Iris pigment epithelial cell (primary cell): ENCODE measurements around the gene CLEC18C.
A peak's percentile ranks its signal among the peaks of the same experiment; 100 is the strongest.
"Not testable (repeated sequence)": the region's sequence is repeated elsewhere in the genome, so short reads cannot be mapped to it uniquely, and the experiment has no call there.

Experiments
- DNase-seq: peaks from one replicate; pipeline ENCODE4 v3.0.0-alpha.2; 2011; ENCODE audit warnings: low read depth

The CLEC18C gene

DNA sequence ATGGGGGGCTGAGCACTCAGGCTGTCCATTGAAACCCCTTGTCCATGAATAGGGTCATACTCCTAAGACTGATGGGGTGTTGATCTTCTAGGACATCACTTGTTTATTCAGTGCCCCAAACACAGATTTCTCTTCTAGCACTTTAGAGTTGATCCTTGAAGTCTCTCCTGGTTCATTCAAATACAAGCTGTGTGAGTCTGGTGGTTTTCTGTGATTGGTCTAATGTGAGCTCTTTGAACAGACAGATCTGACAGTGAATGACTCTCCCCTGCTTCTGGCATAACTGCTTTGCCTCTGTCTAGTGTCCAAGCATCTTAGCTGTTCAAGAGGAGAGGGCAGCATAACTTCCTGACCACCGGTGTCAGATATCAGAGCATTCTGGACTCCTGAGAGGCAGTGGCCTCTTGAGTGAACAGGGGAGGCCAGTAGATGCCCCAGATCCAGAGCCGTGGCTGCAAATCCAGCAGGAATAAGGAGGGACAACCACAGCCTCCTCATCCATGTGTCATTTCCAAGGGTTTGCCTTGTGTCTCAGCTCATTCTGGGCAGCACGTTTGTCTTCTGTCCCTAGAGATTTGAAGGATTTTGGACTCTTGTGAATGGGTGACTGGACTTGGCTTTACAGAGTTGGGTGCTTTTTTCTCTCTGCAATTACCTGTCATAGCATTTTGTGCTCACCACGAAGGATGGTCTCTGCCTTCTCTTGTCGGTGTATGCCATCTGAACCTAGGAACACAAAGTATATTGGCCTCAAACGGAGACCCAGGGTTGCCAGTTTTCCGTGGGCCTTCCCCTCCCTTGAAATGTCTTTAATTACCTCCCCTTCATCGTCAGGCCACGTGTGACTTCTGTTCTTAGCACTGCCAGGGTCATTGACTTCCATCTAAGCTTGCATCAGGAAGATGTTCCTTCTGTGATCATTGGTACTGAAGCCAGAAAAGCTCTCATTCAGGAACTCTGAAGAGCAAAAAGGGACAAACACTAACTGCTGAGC lies 13.9 kb upstream of the CLEC18C start:
- DNase-seq, result peak; percentile 88

DNA sequence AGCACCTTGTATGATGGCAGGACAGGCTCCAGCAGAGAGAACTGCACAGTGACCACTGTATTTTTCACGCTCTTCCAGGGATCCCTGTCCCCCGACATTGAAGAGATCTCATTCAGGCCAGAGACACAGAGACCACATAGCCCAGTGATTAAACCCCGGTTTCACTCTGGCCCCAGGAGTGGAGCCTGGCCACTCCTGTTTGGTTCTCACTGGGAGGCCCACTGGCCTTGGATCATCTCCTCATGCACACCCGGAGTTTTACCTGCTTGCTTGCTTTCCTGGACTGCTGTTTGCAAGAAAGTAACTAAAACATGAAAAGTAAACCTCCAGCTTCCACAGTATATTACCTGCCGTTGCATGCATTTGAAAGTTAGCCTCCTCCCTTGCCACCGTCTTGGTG lies 13.2 kb upstream of the CLEC18C start:
- no peak for DNase-seq

DNA sequence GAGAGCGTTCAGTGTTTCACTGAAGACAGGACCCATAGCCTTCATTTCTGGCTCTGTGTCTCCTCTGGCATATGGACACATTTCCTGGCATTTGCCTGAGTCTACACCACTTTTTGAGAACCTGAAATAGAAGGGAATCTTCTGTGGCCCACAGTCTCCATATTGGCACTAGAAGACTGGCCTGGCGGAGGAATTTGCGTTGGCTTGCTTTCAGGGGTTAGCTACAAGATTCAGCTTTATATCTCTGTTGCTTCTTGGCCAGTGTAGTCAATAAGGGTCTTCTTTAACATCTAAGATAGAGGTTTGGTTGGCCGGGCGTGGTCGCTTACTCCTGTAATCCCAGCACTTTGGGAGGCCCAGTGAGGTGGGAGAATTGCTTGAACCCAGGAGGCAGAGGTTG lies 12.8 kb upstream of the CLEC18C start:
- no peak for DNase-seq

DNA sequence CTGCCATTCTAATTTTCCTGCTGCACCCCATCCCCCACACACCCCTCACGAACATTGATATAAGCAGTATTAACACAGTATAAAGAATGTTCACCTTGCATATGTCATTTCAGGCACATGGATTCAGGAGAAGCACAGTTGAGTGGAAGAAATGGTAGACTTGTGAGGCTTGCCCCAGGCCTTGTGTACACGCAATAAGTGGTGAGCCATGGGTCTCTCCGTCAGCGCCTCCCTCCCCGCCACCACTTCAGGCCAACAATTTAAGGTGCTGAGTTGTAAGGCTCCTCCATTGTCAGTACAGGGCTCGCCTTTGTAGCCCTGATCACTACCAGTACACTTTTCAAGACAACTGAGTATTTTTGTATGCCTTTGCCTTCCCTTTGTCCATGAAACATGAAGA lies 12.2 kb upstream of the CLEC18C start:
- DNase-seq, result no peak

DNA sequence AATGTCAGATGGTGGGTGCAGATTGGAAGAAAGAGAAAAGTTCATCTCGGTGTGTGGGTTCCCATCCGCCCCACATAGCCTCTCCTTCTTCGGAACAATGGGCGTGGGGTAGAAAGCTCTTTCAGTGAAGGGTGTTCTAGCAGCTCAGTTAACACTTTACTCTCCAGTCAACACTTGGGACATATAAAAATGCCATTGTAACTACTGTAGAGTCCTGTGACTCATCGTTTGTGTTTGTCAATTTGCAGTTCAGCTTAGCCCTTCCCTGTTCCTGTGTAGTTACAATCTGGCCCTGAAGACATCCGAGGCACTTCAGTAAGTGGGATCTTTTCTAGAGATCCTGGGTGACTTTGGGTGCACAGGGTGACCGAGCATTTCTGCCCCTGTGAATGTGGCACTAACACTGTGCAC lies 11.5 kb upstream of the CLEC18C start:
- peak; percentile 90 for DNase-seq

DNA sequence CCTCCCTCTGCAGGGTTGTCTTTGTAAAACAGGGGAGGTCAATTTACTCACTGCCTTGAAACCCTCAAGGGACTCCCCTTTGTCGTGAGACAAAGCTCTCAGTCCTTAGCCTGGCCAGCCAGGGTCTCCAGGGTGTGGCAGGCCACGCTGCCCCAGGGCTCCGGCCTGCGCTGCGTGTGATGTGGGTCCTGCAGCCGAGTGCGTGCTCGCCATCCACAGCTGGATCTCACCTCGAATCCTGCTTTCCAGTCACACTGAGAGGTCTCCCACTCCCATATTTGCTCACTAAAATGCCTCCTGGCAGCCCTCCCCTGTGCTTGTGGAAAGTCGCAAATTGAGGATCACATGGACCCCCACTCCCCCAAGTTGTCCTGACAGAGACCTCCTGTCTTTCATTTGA lies 10.0 kb upstream of the CLEC18C start:
- no peak for DNase-seq

DNA sequence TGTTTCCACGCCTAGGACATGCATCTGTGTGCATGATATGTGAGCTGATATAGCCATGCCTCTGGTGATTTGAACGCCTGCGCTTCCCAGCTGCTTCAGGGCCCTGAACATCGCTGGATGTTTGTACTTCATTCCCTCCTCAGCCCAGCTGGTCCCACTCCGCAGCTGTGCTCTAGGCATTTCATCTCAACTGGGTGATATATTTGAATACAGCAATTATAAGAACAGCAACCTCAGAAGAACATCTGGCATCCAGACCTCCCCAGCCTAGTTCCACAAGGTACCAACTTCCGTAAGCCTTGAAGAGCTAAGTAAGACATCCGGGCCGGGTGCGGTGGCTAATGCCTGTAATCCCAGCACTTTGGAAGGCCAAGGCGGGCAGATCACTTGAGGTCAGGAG lies 6.9 kb upstream of the CLEC18C start:
- DNase-seq, result not testable (repeated sequence)

DNA sequence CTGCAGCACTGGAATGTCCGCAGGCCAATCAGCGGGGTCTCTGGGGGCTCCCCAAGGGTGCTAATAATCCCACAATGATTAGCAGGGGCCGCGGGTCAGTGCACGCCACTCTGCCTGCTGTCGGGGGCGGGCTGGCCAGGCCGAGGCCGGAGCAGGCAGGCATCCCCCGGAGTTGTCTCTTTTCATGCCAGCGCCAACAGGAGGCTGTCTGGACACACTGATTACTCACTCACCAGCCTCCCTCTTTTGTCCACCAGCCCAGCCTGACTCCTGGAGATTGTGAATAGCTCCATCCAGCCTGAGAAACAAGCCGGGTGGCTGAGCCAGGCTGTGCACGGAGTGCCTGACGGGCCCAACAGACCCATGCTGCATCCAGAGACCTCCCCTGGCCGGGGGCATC lies 329 bp downstream of the CLEC18C start:
- DNase-seq, result not testable (repeated sequence)

DNA sequence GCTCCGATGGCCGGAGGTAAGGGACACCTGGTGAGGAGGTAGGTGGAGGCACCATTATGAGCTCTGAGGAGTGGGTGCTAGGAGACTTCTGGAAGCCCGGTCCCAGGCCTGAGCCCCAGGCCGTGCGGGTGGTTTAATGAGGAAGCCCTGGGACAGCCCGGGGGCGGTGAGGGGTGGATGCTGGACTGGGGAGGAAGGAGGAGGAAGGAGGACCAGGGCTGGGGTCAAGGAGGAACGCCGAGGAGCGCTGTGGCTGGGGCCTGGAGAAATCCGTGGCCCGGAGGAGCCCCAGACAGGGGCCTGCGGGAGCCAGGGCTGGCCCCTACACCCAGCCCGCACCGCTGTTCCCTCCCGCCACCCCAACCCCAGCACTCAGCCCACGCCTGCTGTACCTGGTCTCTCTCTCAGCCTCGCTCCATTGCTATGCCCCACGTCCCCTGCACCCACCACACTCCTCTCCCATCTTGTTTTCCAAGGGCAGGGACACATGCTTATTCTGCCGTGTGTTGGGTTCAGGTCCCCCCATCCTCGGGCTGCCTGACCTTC lies 873 bp downstream of the CLEC18C start:
- DNase-seq, result not testable (repeated sequence)

DNA sequence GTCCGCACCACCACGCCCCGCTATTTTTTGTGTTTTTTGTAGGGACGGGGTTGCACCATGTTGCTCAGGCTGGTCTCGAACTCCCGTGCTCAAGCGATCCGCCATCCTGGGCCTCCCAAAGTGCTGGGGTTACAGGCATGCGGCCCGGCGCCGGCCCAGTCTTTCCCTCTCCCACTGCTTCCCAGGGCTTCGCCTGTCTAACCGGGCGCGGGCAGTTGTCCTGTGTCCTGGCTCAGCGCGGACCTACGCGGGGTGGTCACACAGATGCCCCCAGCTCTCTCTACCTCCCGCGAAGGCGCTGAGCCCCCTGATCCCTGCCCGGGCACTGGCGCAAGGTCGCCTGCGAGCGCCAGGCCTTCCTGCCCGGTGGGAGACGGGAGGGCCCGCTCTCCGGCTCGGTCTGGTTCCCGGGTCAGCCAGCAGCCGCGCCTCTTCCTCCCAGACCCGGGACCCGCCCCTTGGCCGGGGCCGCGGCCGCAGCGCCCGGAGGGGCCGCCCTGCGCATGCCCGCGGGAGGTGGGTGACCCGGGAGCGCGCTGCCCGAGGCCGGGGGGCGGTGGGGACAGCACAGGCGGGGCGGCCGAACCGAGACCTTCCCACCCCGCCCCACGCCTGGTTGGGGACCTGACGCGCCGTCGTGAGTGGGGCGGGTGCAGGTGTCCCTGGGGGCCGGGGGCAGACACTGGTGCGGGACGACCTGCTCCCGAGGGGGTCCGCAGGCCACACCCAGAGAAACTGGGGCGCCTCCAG lies 14.4 kb downstream of the CLEC18C start:
- not testable (repeated sequence) for DNase-seq

DNA sequence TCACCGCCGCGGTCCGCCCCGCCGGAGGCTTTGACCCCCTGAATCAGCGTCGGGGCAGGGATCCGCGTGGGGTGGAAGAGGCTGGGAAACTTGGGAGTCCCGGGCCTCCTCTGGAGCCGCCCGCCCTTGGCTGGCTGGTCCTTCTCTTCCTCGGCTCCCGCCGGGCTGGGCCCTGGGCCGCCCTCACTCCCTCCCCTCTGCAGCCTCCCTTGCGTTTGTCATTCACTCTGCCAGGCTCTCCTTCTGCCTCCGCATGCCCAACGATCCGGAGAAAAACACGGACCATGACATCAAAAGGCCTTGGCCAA lies 15.0 kb downstream of the CLEC18C start:
- DNase-seq, result not testable (repeated sequence)

DNA sequence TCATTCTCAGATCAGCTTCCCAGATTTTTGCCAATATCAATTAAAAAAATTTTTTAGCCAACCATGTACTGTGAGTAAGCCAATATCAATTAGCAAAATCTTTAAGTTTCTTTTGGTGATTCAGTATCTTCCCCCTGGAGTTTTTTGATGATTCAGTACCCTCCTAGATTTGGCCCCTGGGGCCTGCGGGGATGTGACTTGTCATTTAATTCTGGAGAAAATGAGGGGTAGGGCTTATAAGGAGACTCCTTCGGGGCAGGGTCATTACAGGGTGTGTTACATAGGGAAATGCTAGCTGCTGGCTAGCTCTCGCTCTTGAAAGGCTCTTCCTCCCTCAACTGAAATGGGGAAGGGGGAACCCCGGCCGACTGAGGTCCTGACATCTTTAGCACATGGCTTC lies 17.0 kb downstream of the CLEC18C start:
- DNase-seq, result not testable (repeated sequence)

DNA sequence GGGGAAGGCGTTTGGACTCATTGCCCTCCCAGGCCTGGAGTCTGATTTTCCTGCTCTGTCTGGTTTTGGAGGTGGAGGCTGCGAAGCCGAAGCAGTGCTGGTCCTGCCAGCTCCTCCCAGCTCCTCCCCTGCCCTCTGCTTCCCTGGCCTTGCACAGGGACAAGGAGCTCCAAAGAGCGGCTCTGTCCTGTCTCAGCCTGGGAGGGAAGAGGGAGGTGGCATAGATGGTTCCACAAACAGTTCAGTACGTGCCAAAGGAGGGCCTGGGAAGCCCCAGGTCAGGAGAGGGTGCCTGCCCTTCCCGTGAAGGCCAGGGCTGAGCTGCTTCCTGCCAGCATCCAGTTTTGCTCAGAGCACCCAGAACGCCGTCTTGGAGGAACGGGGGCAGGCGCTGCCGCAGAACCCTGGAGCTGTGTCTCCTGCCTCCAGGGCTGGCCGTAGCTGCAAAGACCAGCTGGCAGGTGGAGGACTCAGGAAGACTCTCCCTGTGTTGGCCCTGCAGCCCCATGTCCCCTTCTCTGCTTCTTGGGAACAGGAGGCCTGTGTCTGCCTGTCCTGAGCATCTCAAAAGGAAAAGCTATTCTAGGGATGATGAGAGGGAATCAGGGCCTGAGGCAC lies 23.2 kb downstream of the CLEC18C start:
- not testable (repeated sequence) for DNase-seq

DNA sequence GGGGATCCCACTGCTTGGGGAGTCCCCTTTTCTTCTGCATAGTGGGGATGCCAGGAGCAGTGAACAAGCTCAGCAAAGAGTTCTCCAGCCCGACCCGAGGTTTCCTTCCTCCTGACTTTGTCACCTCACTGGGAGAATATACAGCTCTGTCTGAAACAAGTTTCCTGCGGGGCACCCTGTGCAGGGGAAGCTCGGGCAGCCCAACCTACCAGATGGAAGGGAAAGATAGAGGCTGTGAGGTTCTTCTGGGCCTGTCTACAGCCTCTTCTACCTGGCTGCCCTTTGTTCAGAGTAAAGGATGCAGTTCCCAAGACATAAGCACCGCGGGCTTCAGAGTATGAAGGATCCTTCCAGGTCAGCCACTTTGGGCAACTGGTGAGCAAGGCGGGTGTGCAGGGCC lies 24.0 kb downstream of the CLEC18C start:
- not testable (repeated sequence) for DNase-seq

DNA sequence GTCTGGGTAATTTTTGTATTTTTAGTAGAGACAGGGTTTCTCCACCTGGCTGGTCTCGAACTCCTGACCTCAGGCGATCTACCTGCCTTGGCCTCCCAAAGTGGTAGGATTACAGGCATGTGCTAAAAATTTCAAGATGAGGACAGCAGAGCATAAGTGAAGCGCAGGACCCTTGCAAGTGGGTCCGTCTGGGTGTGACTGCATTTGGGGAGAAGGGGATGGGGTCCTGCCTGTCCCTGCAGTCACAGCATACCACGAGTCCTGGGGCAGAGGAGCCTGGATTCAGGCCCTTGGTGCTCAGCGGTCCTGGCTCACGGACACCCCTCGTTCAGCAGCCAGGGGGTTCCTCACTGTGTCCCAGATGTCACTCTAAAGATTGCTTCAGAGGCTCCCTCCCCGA lies 24.6 kb downstream of the CLEC18C start:
- DNase-seq, result not testable (repeated sequence)

DNA sequence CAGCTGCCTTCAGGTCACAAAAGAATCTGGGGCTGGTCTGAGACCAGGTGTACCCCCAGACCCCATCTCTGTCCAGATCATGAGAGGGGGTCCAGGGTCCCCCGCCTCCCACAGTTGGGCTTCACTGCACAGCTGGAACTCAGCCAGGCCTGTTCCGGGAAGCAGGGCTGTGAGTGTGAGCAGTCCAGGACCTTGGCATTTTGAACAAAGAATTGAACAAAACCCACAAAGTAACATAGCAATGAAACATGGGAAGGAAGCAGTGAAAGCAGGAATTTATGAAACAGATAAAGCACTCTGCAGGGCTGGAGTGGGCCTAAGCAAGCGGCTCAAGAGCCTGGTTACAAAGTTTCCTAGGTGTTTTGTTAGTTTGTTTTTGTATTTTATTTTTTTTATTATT lies 25.1 kb downstream of the CLEC18C start:
- peak; percentile 11 for DNase-seq

DNA sequence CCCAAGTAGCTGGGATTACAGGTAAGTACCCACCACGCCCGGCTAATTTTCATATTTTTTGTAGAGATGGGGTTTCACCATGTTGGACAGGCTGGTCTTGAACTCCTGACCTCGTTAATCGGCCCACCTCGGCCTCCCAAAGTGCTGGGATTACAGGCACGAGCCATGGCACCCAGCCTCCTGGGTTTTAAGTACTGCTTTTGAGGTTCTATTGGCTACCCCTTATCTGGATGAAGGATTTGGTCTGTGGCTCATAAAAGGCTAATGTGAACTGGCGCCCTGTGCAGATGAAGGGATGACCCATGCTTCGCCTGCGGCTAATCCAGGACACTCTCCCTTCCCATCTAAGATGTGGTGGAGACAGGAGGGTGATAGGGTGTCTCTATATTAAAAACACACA lies 25.6 kb downstream of the CLEC18C start:
- not testable (repeated sequence) for DNase-seq

DNA sequence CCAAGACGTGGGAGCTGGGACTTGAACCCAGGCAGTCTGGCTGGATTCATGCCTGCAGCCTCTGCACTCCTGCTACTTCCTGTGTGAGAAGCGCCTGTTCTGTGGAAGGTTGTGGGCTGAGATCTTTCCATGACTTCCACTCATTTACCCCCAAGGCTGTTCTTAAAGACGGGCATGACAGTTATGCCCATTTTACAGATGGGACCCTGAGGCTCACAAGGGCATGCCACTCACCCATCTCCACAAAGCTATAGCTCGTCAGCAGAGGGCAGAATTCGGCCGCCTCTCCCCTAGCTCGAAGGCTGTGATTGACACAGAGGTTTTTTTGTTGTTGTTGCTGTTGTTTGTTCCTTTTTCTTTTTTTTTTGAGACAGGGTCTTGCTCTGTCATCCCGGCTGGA lies 26.5 kb downstream of the CLEC18C start:
- not testable (repeated sequence) for DNase-seq

DNA sequence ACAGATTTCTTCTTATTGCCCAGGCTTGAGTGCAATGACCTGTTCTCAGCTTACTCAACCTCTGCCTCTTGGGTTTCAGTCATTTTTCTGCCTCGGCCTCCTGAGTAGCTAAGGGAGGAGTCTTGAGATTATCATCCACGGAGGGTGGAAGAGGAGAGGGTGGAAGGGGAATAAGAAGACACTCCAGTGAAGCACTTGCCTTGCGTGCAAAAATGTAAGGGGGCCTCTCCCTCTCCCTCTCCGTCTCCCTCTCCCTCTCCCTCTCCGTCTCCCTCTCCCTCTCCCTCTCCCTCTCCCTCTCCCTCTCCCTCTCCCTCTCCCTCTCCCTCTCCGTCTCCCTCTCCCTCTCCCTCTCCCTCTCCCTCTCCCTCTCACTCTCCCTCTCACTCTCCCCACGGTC lies 29.9 kb downstream of the CLEC18C start:
- not testable (repeated sequence) for DNase-seq

DNA sequence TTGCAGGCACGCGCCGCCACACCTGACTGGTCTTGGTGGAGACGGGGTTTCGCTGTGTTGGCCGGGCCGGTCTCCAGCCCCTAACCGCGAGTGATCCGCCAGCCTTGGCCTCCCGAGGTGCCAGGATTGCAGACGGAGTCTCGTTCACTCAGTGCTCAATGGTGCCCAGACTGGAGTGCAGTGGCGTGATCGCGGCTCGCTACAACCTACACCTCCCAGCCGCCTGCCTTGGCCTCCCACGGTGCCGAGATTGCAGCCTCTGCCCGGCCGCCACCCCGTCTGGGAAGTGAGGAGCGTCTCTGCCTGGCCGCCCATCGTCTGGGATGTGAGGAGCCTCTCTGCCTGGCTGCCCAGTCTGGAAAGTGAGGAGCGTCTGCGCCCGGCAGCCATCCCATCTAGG lies 30.4 kb downstream of the CLEC18C start:
- not testable (repeated sequence) for DNase-seq

DNA sequence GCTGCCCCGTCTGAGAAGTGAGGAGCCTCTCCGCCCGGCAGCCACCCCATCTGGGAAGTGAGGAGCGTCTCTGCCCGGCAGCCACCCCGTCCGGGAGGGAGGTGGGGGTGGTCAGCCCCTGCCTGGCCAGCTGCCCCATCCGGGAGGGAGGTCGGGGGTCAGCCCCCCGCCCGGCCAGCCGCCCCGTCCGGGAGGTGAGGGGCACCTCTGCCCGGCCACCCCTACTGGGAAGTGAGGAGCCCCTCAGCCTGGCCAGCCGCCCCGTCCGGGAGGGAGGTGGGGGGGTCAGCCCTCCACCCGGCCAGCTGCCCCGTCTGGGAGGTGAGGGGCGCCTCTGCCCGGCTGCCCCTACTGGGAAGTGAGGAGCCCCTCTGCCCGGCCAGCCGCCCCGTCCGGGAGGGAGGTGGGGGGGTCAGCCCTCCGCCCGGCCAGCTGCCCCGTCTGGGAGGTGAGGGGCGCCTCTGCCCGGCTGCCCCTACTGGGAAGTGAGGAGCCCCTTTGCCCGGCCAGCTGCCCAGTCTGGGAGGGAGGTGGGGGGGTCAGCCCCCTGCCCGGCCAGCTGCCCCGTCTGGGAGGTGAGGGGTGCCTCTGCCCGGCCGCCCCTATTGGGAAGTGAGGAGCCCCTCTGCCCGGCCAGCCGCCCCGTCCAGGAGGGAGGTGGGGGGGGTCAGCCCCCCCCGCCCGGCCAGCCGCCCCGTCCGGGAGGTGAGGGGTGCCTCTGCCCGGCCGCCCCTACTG lies 31.2 kb downstream of the CLEC18C start:
- DNase-seq, result not testable (repeated sequence)

DNA sequence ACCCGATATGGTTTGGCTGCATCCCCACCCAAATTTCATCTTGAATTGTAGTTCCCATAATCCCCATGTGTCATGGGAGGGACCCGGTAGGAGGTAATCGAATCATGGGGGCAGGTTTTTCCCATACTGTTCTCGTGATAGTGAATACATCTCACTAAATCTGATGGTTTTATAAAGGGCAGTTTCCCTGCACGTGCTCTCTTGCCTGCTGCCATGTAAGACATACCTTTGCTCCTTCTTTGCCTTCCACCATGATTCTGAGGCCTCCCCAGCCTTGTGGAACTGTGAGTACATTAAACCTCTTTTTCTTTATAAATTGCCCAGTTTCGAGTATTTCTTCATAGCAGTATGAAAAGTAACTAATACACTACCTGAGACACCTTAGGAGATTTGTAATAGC lies 32.8 kb downstream of the CLEC18C start:
- DNase-seq, result not testable (repeated sequence)
